Measurements from ENCODE around the gene PLXNB3.
"Not testable (repeated sequence)": the region's sequence is repeated elsewhere in the genome, so short reads cannot be mapped to it uniquely, and the experiment has no call there.

Gene PLXNB3

GRCh38 chrX:153763989-153764755, at the start of gene PLXNB3:
Gene PLXNB3, plus strand, starts transcription at chrX:153764249. Its CDS starts 1,287 bp downstream, at chrX:153765536.
- peak; percentile 51 to 61 for DNase-seq (ENCODE audit: low read depth in 1 of 2, low spot score in 1 of 2)

- no peak for DNase-seq (ENCODE audit: low read depth in 1 of 2, low spot score in 1 of 2)
These were observed 49.8 kb upstream of the PLXNB3 start for GRCh38 chrX:153714256-153714655.

- no peak for DNase-seq (ENCODE audit: low read depth in 1 of 2, low spot score in 1 of 2)
These were observed 46.6 kb upstream of the PLXNB3 start for GRCh38 chrX:153717445-153717844.

DNA sequence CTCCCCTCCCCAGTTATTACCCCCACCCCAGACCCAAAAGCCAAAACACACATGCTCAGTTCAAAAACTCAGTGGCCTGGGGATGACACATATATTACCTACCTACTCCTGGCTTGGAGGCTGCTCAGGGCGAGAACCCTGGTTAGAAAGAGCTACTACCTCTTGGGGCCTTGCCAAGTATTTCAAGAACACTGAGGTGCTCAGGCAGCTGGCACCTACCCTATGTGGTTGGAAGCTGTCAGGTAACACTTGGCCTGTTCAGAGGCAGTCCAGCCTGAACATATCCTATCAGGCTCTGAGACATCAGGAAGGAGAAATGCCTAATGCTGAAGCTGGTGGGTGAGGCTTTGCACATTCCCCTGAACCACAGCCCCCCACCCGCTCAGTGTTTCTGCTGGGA, 44.8 kb upstream of the PLXNB3 start:
- no peak for DNase-seq (ENCODE audit: low read depth in 1 of 2, low spot score in 1 of 2)

- DNase-seq (ENCODE audit: low read depth in 1 of 2, low spot score in 1 of 2) = no peak
These were observed 44.3 kb upstream of the PLXNB3 start for GRCh38 chrX:153719701-153720100.

DNA sequence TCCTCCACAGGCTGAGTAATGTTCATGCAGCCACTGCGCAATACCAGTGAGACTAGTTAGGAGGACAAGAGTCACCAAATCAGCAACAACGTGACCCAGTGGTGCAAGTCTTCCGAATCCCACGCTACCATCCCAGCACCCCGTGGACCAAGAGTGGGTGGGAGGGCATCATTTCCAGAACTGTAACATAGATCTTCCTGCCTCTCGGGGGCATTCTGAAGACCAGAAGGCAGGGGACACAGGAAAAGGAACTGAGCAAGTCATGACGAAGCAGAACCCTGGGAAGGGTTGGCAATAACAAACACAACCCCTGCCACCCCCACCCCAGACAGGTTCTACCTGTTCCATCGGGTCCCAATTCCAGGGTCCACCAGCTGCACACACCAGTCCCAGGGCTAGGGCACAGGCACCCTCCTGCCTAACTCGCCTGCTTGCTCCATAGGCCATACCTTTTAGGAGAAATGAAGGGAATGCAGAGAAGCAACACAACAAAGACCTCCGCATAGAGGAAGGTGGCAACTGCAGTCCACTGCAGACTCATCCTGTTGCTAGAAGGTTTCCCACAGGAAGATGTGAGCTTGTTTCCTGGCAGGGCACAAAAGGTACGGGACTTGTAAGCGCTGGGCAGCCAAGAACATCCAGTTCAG, 41.2 kb upstream of the PLXNB3 start:
- no peak for DNase-seq (ENCODE audit: low read depth in 1 of 2, low spot score in 1 of 2)

DNA sequence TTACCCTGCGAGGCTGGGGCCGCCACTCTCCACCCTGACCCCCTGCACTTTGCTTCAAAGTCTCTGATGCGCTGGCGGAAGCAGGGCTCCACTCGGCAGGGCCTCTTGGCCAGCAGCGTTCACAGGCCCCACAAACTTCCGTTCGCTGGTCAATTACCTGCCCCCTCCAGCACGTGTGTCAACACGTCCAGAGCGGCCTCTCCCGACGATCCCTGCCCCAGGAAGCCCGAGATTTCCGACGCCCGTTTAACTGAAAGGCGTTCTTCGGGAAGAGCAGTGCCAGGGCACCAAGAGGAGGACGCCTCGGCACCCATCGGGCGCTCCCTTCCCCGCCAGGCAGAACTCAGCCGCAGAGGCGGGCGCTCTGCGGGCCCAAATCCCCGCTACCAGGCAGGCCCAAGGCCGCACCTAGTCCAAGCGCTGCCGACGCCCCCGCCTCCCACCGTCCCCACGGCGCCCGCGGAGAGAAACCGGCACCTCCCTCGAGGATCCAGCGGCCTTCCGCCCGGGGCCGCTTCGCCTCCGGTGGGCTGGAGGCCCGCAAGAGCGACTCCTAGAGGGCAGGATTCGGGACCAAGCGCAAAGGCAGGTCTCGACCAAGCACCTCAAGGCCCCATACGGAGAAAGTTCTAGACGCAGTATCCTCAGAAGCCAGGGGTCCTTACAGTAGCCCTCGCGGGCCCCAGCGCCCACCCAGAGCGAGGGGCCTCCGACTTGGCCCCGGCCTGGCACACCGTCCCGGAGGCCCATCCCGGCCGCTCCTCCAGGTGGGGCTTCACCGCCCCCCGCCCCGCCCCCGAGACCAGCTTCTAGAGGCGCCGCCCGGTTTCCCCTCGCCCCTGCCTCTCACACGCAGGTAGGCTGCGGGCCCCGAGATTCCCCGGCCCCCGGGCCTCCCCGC, 40.4 kb upstream of the PLXNB3 start:
- DNase-seq (ENCODE audit: low read depth in 1 of 2, low spot score in 1 of 2) = peak in 1 of 2 donors; percentile 47

- peak; percentile 69 to 77 for DNase-seq (ENCODE audit: low read depth in 1 of 2, low spot score in 1 of 2)
These were observed 39.6 kb upstream of the PLXNB3 start, which contains the start of the genes ABCD1 and BCAP31 for GRCh38 chrX:153724252-153725038. Gene ABCD1, plus strand, starts transcription at chrX:153724856. Its CDS starts 411 bp downstream, at chrX:153725267. Gene BCAP31, minus strand, starts transcription at chrX:153724387. Its CDS starts 1,143 bp downstream, at chrX:153723244.

DNA sequence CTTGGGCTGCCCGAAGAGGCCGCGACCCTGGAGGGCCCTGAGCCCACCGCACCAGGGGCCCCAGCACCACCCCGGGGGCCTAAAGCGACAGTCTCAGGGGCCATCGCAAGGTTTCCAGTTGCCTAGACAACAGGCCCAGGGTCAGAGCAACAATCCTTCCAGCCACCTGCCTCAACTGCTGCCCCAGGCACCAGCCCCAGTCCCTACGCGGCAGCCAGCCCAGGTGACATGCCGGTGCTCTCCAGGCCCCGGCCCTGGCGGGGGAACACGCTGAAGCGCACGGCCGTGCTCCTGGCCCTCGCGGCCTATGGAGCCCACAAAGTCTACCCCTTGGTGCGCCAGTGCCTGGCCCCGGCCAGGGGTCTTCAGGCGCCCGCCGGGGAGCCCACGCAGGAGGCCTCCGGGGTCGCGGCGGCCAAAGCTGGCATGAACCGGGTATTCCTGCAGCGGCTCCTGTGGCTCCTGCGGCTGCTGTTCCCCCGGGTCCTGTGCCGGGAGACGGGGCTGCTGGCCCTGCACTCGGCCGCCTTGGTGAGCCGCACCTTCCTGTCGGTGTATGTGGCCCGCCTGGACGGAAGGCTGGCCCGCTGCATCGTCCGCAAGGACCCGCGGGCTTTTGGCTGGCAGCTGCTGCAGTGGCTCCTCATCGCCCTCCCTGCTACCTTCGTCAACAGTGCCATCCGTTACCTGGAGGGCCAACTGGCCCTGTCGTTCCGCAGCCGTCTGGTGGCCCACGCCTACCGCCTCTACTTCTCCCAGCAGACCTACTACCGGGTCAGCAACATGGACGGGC, 38.8 kb upstream of the PLXNB3 start:
- no peak for DNase-seq (ENCODE audit: low read depth in 1 of 2, low spot score in 1 of 2)

DNA sequence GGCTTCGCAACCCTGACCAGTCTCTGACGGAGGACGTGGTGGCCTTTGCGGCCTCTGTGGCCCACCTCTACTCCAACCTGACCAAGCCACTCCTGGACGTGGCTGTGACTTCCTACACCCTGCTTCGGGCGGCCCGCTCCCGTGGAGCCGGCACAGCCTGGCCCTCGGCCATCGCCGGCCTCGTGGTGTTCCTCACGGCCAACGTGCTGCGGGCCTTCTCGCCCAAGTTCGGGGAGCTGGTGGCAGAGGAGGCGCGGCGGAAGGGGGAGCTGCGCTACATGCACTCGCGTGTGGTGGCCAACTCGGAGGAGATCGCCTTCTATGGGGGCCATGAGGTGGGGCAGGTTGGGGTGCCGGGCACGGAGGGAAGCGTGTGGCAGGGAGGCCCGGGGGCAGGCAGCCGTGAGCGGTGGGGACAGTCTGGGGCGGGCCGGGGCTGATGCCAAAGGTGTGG, 38.2 kb upstream of the PLXNB3 start:
- DNase-seq (ENCODE audit: low read depth in 1 of 2, low spot score in 1 of 2) = no peak

DNA sequence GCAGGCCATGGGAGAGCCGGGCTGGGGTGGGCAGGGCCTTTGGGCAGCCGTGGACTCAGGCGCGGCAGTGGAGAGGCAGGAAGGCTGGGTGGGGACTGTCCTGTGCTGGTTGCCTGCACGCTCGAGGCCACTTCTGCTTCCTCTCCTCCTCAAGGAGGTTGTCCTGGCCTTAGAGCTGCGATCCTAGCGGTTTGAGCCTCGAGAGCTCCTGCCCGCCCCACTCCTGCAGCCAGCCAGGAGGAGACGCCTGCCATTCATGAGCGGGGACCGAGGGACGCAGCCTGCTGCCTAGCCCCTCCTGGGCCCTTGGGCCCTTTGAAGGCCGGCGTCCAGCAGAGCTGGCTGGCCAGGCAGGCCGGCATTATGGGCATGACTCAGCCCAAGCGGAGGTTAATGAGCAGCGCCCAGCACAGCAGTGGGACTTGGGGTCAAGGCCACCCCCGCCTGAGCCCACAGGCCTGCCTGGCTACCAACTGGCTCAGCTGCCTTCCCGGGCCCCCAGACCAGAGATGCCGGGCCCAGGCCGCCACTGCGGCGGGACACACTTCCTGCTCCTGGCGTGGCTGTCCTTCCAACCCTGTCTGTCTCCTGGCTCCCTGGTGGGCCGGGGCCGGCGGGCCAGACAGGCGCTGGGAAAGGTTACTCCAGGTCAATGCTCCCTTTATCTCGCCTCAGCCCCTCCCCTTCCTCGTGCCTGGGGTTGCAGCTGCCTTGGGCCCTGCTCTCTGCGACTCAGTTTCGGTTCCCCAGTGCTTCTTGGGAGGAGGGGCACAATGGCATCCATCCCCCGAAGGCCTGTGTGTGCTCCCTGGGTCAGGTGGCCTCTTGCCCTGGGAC, 37.5 kb upstream of the PLXNB3 start:
- DNase-seq (ENCODE audit: low read depth in 1 of 2, low spot score in 1 of 2) = no peak

- DNase-seq (ENCODE audit: low read depth in 1 of 2, low spot score in 1 of 2) = no peak
These were observed 36.7 kb upstream of the PLXNB3 start for GRCh38 chrX:153727123-153727931.

DNA sequence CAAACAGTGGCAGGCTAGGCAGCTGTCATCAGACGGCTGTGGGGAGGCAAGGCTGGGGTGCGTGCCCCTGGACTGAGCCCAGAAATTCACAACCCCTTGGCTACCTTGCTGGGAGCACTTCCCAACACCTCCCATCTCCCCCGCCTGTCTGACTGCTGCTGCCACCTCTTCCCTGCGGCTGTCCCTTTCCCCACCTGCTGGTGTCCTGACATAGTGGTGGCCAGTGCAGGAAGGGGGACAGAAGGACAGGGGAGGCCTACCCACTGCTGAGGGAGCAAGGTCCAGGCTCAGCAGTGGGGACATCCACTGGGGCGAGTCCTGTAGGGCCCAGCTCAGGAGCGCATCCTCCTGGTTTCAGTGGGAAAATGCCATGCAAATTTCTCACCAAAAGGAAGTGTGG, 36.0 kb upstream of the PLXNB3 start:
- no peak for DNase-seq (ENCODE audit: low read depth in 1 of 2, low spot score in 1 of 2)

GRCh38 chrX:153728951-153729631, 35.0 kb upstream of the PLXNB3 start:
- no peak for DNase-seq (ENCODE audit: low read depth in 1 of 2, low spot score in 1 of 2)

DNA sequence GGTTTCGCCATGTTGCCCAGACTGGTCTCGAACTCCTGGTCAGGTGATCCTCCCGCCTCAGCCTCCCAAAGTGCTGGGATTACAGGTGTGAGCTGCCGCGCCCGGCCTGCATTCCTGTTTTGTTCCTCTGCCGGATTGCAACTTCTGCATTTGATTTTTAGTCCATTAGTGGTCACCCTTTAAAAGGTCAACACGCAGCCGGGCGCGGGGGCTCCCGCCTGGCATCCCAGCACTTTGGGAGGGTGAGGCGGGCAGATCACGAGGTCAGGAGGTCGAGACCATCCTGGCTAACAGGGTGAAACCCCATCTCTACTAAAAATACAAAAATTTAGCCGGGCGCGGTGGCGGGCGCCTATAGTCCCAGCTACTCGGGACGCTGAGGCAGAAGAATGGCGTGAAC, 33.9 kb upstream of the PLXNB3 start:
- not testable (repeated sequence) for DNase-seq (ENCODE audit: low read depth in 1 of 2, low spot score in 1 of 2)

DNA sequence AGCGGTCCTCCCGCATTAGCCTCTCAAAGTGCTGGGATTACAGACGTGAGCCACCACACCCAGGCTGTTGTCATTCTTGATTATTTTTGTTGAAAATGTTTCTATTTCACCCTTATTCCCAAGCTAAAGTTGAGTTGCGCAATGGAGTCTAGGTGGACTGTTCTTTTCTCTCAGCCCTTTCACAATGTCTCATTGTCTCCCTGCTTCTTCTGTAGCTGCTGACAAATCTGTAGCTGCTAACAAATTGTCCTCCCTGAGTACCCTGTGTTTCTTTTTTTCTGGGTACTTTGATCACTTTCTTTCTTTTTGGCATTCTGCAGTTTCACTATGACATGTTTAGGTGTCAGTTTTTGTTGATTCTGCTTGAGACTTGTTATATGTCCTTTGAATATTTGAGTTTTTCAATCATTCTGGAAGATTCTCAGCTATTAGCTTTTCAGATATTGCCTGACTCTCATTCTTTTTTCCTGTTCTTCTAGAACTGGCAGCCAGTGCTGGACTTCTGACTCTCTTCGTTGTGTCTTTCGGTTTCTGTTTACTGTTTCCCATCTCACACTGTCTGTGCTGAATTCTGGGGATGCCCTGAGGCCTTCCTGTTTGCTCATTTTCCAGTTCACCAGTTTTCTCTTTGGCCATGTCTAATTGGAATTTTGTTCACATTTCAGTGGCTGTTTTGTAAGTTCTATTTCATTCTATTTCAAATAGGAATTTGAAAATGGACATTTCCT, 32.8 kb upstream of the PLXNB3 start:
- no peak for DNase-seq (ENCODE audit: low read depth in 1 of 2, low spot score in 1 of 2)

DNA sequence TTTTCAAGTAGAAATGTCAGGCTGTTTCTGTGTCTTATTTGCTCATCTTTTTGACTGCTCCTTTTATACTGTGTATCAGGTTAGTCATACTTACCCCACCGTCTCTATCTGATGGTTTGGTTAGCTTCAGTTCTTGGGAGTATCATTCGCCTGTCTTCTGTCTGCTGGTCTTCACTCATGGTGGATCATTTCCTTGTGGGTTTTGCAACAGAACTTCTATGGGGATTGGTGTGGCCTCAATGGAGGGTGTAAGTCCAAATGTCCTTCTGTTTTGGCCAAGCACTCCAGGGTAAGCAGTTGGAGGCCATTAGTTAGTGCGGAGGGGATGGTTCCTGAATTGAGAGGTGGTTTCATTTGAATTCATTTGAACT, 32.2 kb upstream of the PLXNB3 start:
- no peak for DNase-seq (ENCODE audit: low read depth in 1 of 2, low spot score in 1 of 2)

Data from activated CD4-positive, alpha-beta T cell treated with anti-CD3 and anti-CD28 coated beads, Interleukin-2, amount 50 U/mL, for 24 hours (primary cell).